HepG2 (cell line): Measurements from ENCODE around the gene HFM1. TPM values are rescaled to one million over a fixed set of nuclear protein-coding genes. Genes with fewer than 3 reads are reported as not detected.

ENCODE experiments used
- ATAC-seq: fragments of 200-7000 bp; cut with Tn5 transposase; 3 replicates; pipeline ENCODE4 v1.9.1; 2020; ENCODE audit warnings: mild to moderate bottlenecking, moderate library complexity
- BruUV-seq: library from RNA; stranded (reverse); fragments of 400-500 nt; replicated peaks from 2 replicates; lab custom pipeline; 2021; lab: Mats Ljungman, UMichigan
- CTCF ChIA-PET: fragments of 300-600 bp; formaldehyde crosslinking; extraction: SDS; loops from one replicate; lab custom pipeline; 2021; ENCODE audit warnings: low total read pairs, inconsistent platforms, low intra/inter-chr PET ratio; lab: Yijun Ruan, JAX
- POLR2A ChIA-PET: fragments of 350-600 bp; sonication (Branson Sonifier 250); formaldehyde crosslinking; loops from one replicate; lab custom pipeline; 2020; ENCODE audit warnings: antibody characterized with exemption, inconsistent platforms; lab: Yijun Ruan, JAX
- DNase-seq: peaks from one replicate; pipeline ENCODE4 v3.0.0-alpha.2; 2015; ENCODE audit warnings: low spot score
- FAIRE-seq: peaks from 3 replicates; lab custom pipeline; 2011; peaks lifted over from hg19 to GRCh38; lab: Jason Lieb, UNC
- H2AFZ ChIP-seq: one replicate; pipeline ENCODE4 v1.6.1; 2011; ENCODE audit warnings: low read length, inconsistent platforms
- H3K27ac ChIP-seq: fragments of 300-600 bp; 3 replicates; pipeline ENCODE4 v1.8.0; 2011; ENCODE audit warnings: mixed run types, mild to moderate bottlenecking, mixed read lengths, low read length, inconsistent platforms; ENCODE audit not compliant: insufficient read depth; ENCODE audit errors: extremely low read length
- H3K27me3 ChIP-seq, 2 experiments: fragments of 200-600 bp in 1 of 2; 2 replicates in 1 of 2; 3 replicates in 1 of 2; pipeline versions ENCODE4 v1.6.0 to v1.8.0; 2011; ENCODE audit warnings: low read length in 2 of 2, mild to moderate bottlenecking in 2 of 2, moderate library complexity in 2 of 2, inconsistent platforms in 1 of 2; ENCODE audit not compliant: insufficient read depth in 2 of 2, control insufficient read depth in 1 of 2
- H3K36me3 ChIP-seq, 2 experiments: fragments of 200-600 bp in 1 of 2; replicated peaks in 1 of 2; 2 replicates in 1 of 2; 3 replicates in 1 of 2; pipeline versions ENCODE4 v1.5.1 to v1.8.0; 2011; ENCODE audit warnings: low read length in 2 of 2, inconsistent platforms in 1 of 2; ENCODE audit not compliant: insufficient read depth in 2 of 2, control insufficient read depth in 1 of 2
- H3K4me1 ChIP-seq: 2 replicates; pipeline ENCODE4 v1.5.1; 2012; ENCODE audit warnings: low read length, inconsistent platforms; ENCODE audit not compliant: insufficient read depth
- H3K4me2 ChIP-seq: 2 replicates; pipeline ENCODE4 v1.6.0; 2011; ENCODE audit warnings: low read depth, low read length, inconsistent platforms
- H3K4me3 ChIP-seq, 3 experiments: fragments of 200-600 bp in 1 of 3; sonication (generic), shearing (Covaris generic) in 1 of 3; replicated peaks in 1 of 3; 2 replicates each; pipeline ENCODE4 v1.5.1; 2011 to 2016; ENCODE audit warnings: low read length in 3 of 3, inconsistent platforms in 2 of 3, low read depth in 2 of 3, mild to moderate bottlenecking in 2 of 3, control low read depth in 1 of 3, mixed read lengths in 1 of 3; ENCODE audit not compliant: insufficient read depth in 1 of 3
- H3K79me2 ChIP-seq: one replicate; pipeline ENCODE4 v1.6.1; 2011; ENCODE audit warnings: low read length, inconsistent platforms; ENCODE audit not compliant: insufficient read depth
- H3K9ac ChIP-seq: 2 replicates; pipeline ENCODE4 v1.6.0; 2011; ENCODE audit warnings: mild to moderate bottlenecking, low read depth, low read length, inconsistent platforms; ENCODE audit not compliant: insufficient read depth
- H3K9me3 ChIP-seq: 2 replicates; pipeline ENCODE4 v1.5.1; 2012; ENCODE audit warnings: mild to moderate bottlenecking, low read length
- H4K20me1 ChIP-seq: 2 replicates; pipeline ENCODE4 v1.6.0; 2011; ENCODE audit warnings: inconsistent platforms, mild to moderate bottlenecking, low read length, moderate library complexity; ENCODE audit not compliant: insufficient read depth
- ARNT ChIP-seq: fragments of 450-650 bp; IDR thresholded peaks from 2 replicates; pipeline ENCODE4 v1.6.1; 2017
- FOXK2 ChIP-seq: fragments of 450-650 bp; IDR thresholded peaks from 2 replicates; pipeline ENCODE4 v1.6.1; 2016
- GABPA ChIP-seq, 2 experiments: IDR thresholded peaks; 2 replicates each; pipeline ENCODE4 v1.6.1; 2011 to 2016; ENCODE audit warnings: low read depth in 2 of 2, low read length in 1 of 2, missing biosample characterization in 1 of 2, missing genetic modification characterization in 1 of 2
- HOXA7 ChIP-seq: sonication (generic); formaldehyde crosslinking; IDR thresholded peaks from 2 replicates; pipeline ENCODE4 v1.8.1; 2022; ENCODE audit warnings: mild to moderate bottlenecking, missing genetic modification reagents, moderate library complexity
- IKZF4 ChIP-seq: sonication (generic); formaldehyde crosslinking; IDR thresholded peaks from 2 replicates; pipeline ENCODE4 v1.5.1; 2020; ENCODE audit warnings: borderline replicate concordance, mild to moderate bottlenecking, low read depth, missing genetic modification reagents; ENCODE audit errors: not compliant biosample characterization
- LRRFIP1 ChIP-seq: sonication (generic); formaldehyde crosslinking; conservative IDR thresholded peaks from 2 replicates; pipeline ENCODE4 v1.4.0; 2020; ENCODE audit warnings: missing genetic modification reagents
- NFATC3 ChIP-seq: sonication (generic); formaldehyde crosslinking; IDR thresholded peaks from 2 replicates; pipeline ENCODE4 v1.5.1; 2020; ENCODE audit warnings: mild to moderate bottlenecking, missing genetic modification reagents
- PAF1 ChIP-seq: IDR thresholded peaks from 2 replicates; pipeline ENCODE4 v1.6.1; 2016; ENCODE audit warnings: missing genetic modification reagents, missing compliant biosample characterization
- STAT5B ChIP-seq: sonication (generic); formaldehyde crosslinking; IDR thresholded peaks from 2 replicates; pipeline ENCODE4 v1.4.0; 2020; ENCODE audit warnings: missing genetic modification reagents
- STAT6 ChIP-seq: sonication (generic); formaldehyde crosslinking; IDR thresholded peaks from 2 replicates; pipeline ENCODE4 v1.4.0; 2020; ENCODE audit warnings: missing genetic modification reagents, mild to moderate bottlenecking, borderline replicate concordance
- YEATS2 ChIP-seq: sonication (generic); formaldehyde crosslinking; IDR thresholded peaks from 2 replicates; pipeline ENCODE4 v1.4.0; 2020; ENCODE audit warnings: missing genetic modification reagents, borderline replicate concordance
- YY1 ChIP-seq: IDR thresholded peaks from 2 replicates; pipeline ENCODE4 v1.6.1; 2011; ENCODE audit warnings: low read length, low read depth, moderate library complexity, mild to moderate bottlenecking; ENCODE audit not compliant: insufficient read depth, insufficient replicate concordance
- ZBTB38 ChIP-seq: sonication (generic); formaldehyde crosslinking; IDR thresholded peaks from 2 replicates; pipeline ENCODE4 v1.5.1; 2020; ENCODE audit warnings: mild to moderate bottlenecking, missing genetic modification reagents
- ZNF18 ChIP-seq: sonication (generic); formaldehyde crosslinking; IDR thresholded peaks from 2 replicates; pipeline ENCODE4 v1.8.0; 2022; ENCODE audit warnings: mild to moderate bottlenecking, missing genetic modification reagents; ENCODE audit not compliant: insufficient replicate concordance
- ZNF580 ChIP-seq: IDR thresholded peaks from 2 replicates; pipeline ENCODE4 v1.6.1; 2016; ENCODE audit warnings: low read depth, borderline replicate concordance
- ZNF597 ChIP-seq: sonication (generic); formaldehyde crosslinking; IDR thresholded peaks from 2 replicates; pipeline ENCODE4 v1.5.0; 2020; ENCODE audit warnings: missing genetic modification reagents
- WGBS: methylation state at CpG from one replicate; pipeline ENCODE4 v1.1.6; 2017; ENCODE audit warnings: low lambda C conversion rate; 5-methylcytosine and 5-hydroxymethylcytosine counted together
- in situ Hi-C: cut with HindIII; loops from 2 replicates; pipeline ENCODE4 v1.10.0; 2017; ENCODE audit warnings: low pct_unique_long_range_greater_than_20kb; ENCODE audit not compliant: extremely low pct_ligation_motif_present
- intact Hi-C: fragments of 100-400 bp; cut with micrococcal nuclease; formaldehyde crosslinking; loops from one replicate; pipeline ENCODE4 v1.10.0; 2022; ENCODE audit not compliant: unreplicated experiment
- polyA plus RNA-seq, 8 experiments: library from polyadenylated mRNA; depleted of rRNA in 3 of 8; stranded (reverse) in 7 of 8; unstranded in 1 of 8; fragments of >200 nt; fragmentation: Illumina TruSeq in 4 of 8; extraction: Trizol in 4 of 8; gene quantifications; 2 replicates each; pipeline versions ENCODE4 v1.2.1 to v1.2.3, GENCODE V29; 2011 to 2016; ENCODE audit warnings: low read depth in 4 of 8, missing spikeins in 1 of 8, mixed read lengths in 1 of 8; ENCODE audit not compliant: insufficient read depth in 1 of 8
- total RNA-seq, 5 experiments: library from RNA; depleted of rRNA; stranded (reverse); fragments of >200 nt; fragmentation: Illumina TruSeq; extraction: Trizol; gene quantifications; 2 replicates each; pipeline ENCODE4 v1.2.3, GENCODE V29; 2016; ENCODE audit warnings: low read depth in 1 of 5

The HFM1 gene
- total and polyA plus RNA-seq, 2 of the 13 experiments (the other 11 are each of a cell fraction or from before 2014, with no cell fraction given): 0.29 to 1.4 TPM

- Histone ChIP-seq H4K20me1 (no peaks in the 10 kb centered on the region), H3K27me3 (no peaks in the 10 kb centered on the region), H2AFZ (no peak overlapping the region), H3K4me2 (no peak overlapping the region), H3K4me3 (no peak overlapping the region), H3K9ac (no peak overlapping the region), H3K36me3 (no peaks in the 10 kb centered on the region), H3K27ac (no peak overlapping the region), H3K79me2 (no peaks in the 10 kb centered on the region)
- in situ Hi-C loops (no loop called here), intact Hi-C loops (no loop called here)
- BruUV-seq: no TSS peak
- ATAC-seq (no peak), DNase-seq (no peak)
- ChIA-PET POLR2A (no interaction called here), CTCF (no interaction called here)
- 3% methylated on average over 1 of the region's 1 CpG for WGBS
- TF ChIP-seq STAT6 (CRISPR knock-in tag) (no peak), ZNF597 (no peak), YY1 (no peak), PAF1 (CRISPR knock-in tag) (no peak), ZNF580 (CRISPR knock-in tag) (no peak), ZNF18 (CRISPR knock-in tag) (no peak), YEATS2 (CRISPR knock-in tag) (no peak), GABPA (IDR thresholded peaks at IDR 0.05; ENCODE audit: low read depth, low read length) (no peak), GABPA (CRISPR knock-in tag; IDR thresholded peaks at IDR 0.05; ENCODE audit: low read depth) (no peak), ARNT (no peak), ZBTB38 (CRISPR knock-in tag) (no peak), FOXK2 (no peak), HOXA7 (no peak), IKZF4 (no peak), LRRFIP1 (CRISPR knock-in tag) (no peak), STAT5B (no peak), NFATC3 (CRISPR knock-in tag) (no peak)
- TF ChIP-seq, all 625 proteins: peak for 0
- no peak for FAIRE-seq
- H3K4me1 ChIP-seq: no peaks in the 10 kb centered on the region
- no peaks in the 10 kb centered on the region for H3K9me3 ChIP-seq
These were observed 170.5 kb downstream of the HFM1 start for GRCh38 chr1:91234181-91234580.
